Uterus (tissue), 2 donors: ENCODE data around the gene PLA2G6.

Experiments used
- POLR2A ChIP-seq, 2 donors: fragments of 450-650 bp; IDR thresholded peaks; one replicate each; pipeline ENCODE4 v1.6.1; 2016; ENCODE audit warnings: antibody characterized with exemption in 2 of 2, mild to moderate bottlenecking in 1 of 2, moderate library complexity in 1 of 2
- TF ChIP-seq, protein P1 (sequence below), 4 experiments: fragments of 200-600 bp in 2 of 4; fragments of 450-650 bp in 2 of 4; sonication (generic) in 2 of 4; IDR thresholded peaks; one replicate each; pipeline ENCODE4 v1.5.1; 2016 to 2019; ENCODE audit warnings: antibody characterized with exemption in 4 of 4, mild to moderate bottlenecking in 2 of 4, moderate library complexity in 1 of 4

GRCh38 chr22:38125038-38125610 is 56.5 kb downstream of the PLA2G6 start:
- TF ChIP-seq, protein P1, sequence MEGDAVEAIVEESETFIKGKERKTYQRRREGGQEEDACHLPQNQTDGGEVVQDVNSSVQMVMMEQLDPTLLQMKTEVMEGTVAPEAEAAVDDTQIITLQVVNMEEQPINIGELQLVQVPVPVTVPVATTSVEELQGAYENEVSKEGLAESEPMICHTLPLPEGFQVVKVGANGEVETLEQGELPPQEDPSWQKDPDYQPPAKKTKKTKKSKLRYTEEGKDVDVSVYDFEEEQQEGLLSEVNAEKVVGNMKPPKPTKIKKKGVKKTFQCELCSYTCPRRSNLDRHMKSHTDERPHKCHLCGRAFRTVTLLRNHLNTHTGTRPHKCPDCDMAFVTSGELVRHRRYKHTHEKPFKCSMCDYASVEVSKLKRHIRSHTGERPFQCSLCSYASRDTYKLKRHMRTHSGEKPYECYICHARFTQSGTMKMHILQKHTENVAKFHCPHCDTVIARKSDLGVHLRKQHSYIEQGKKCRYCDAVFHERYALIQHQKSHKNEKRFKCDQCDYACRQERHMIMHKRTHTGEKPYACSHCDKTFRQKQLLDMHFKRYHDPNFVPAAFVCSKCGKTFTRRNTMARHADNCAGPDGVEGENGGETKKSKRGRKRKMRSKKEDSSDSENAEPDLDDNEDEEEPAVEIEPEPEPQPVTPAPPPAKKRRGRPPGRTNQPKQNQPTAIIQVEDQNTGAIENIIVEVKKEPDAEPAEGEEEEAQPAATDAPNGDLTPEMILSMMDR (IDR thresholded peaks at IDR 0.05) = no peak
- no peak for TF ChIP-seq POLR2A (IDR thresholded peaks at IDR 0.05)
